Left colon (tissue), 2 donors: ENCODE results near the gene FARP1. TPM values are rescaled to one million over a fixed set of nuclear protein-coding genes. Genes with fewer than 3 reads are reported as not detected.
A peak's percentile ranks its signal among the peaks of the same experiment; 100 is the strongest.

Experiments used
- ATAC-seq: fragments of 200-7000 bp; cut with Tn5 transposase; one replicate; pipeline ENCODE4 v1.9.1; 2020; ENCODE audit warnings: mild to moderate bottlenecking, moderate library complexity
- DNase-seq, 2 donors: peaks; one replicate each; pipeline ENCODE4 v3.0.0-alpha.2; 2020
- intact Hi-C, 2 donors: fragments of 100-400 bp; cut with DNase I in 1 of 2; cut with micrococcal nuclease in 1 of 2; formaldehyde crosslinking; loops; one replicate each; pipeline versions ENCODE4 v1.11.2 to v1.14.0; 2022; cut with DNase I, micrococcal nuclease
- total RNA-seq, 2 donors: library from RNA; stranded (reverse); fragmentation: NEBNext Ultra II Directional; extraction: Animal tissue kit (Norgen Biotek cat#: 25700); gene quantifications; one replicate each; pipeline ENCODE4 v1.2.1, GENCODE V29; 2021
- donor health status: DM: no; HTN: no; CAD: no.
- donor health status: DM: yes; HTN: yes; CAD: no.

FARP1 gene
- total RNA-seq, 2 donors from 2014 or later: 38.8 to 50.3 TPM

DNA sequence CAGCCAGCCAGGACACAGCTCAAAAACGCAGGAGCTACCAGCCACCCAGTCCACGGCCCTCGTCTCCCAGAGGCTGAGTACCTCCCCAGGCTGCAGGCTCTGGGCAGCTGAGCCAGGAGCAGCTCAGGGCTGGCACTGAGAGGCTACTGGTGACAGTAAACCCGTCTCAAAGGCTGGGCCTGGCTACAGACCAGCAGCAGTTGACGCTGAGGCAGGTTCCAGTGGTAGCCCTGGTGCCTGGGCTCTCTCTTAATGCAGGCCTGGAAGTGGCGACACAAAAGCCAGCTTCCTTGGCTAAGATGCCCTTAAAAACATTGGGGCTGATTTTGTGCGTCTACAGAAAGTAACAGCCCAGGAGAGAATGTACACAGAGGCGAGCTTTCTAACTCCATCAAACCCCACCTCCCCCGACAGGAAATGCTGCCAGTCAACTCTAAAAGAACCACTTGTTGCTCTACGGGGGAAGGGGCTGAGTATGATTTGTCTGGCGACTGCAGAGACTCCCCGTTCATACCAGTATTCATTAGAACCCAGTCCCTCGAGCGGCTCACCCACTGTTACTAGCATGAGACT, 307.7 kb downstream of the FARP1 start:
- DNase-seq (no peak), ATAC-seq (no peak)
- intact Hi-C loops: no loop called here

DNA sequence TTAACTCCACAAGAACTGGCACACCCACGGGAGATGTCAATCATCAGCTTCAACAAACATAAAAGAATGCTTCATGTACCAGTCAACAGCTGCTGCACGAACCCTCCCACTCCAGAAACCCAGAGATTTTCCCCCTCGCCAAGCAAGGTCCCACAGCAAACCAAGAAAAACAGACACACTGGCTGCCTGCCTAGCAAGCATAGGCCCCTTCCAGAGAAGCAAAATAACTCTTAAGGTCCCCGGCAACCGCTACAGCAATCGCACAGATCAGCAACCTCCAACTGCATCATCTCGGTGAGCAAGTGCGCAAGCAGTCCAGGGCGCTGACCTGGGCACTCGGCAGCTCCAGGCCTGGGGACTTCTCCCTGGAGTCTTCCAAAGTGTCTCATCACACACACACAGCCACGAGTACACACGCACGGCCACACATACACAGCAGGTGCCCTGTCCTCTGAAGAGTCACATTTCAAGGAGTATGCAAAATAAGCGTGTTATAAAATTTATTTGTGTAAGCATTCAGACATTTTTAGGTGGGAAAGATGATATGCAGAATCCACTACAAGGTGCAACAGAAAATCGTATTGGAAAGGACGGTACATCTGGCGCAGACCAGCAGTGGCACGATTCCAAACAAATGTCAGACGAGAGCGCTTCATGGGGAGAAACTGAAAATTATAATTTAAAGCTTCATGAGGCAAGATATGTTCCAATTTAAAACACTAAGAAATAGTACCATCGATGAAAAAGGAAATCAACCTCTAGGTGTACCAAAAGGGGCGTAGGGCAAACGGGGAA, 309.0 kb downstream of the FARP1 start:
- ATAC-seq (no peak), DNase-seq (peak in 1 of 2 donors; percentile 53)
- intact Hi-C loops: no loop called here

DNA sequence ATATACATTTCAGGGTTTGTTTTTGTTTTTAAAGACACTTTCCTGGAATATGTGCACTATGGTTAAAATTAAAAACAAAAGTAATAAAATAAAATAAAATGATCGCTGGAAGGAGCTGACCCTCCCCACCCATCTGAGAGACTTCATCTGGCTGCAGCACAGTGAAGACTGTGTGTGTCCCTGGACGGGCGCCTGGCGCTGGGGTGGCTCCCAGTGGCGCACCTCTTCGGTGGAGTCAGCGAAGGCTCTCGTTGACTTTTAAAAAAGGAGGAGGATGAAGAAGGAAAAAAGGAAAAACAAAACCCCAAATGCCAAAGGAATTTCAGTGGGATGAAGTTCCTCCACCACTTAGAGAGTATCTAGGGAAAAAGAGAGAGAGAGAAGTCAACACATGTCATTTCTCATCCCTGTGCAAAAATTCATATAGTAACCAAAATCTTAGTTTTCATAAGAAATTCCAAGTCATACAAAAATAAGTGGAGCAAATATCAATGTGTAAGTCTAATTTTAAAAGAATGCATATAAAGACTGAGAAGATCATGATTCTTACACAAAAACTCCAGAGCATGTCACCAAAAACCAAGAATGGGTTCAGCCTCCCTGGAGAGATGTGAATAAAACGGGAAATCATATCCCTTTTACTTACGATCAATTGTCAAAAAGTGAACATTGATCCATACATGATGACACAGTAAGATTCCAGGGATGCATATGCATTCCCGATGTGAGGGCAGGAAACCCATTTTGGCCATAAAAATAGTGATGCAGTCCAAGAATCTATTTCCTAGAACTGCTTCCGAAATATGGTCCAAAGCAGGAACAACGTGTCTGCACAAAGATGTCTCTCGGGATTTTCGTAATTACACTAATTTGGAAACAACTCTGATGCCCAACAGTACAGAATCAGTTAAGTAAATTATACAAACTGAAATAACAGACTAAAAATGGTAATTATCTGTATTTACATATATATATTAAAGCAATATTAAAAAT, 310.3 kb downstream of the FARP1 start:
- ATAC-seq (no peak), DNase-seq (no peak)
- intact Hi-C loops: no loop called here

DNA sequence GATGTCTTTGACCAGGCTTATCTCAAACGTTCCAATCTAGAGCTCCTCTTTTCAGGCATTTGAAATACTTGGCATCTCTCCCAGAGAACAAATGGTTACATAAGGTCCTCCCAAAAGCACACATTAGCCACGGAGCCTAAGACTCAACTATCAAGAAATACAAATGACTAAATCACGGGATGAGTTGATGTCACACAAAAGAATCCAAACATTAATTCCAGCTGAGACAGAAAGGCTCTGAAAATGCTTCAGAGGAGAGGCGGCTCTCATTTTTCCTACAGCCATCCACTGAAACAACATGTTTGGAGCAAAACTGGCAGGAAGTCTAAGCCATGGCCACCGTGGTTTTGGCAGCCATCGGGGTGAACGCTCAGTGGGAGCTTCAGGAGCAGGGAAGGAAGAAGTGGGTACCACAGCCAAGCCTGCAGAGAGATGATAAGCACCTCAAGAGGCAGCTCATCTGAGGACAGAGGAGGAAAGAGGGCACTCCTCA, 311.5 kb downstream of the FARP1 start:
- ATAC-seq: no peak
- intact Hi-C loops: no loop called here

DNA sequence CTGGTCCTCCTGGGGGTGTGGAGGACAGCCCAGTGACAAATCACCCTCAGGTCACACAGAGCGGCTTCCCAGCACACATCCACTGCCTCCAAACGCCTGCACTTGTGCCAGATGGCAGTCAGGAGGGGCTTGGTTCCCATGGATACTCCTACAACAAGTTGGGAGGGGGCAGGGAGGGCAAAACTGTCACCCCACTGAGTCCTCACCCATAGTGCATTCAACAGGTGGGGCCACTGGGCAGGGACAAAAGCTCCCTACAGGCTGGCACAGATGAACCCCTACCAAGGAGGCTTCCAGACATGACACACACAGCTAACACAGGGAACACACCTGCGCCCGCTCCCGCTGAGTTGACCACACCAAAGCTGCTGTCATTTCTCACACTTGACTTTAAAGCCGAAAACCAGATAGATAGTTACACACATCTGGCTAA, 313.5 kb downstream of the FARP1 start:
- ATAC-seq (no peak), DNase-seq (no peak)
- intact Hi-C loops: no loop called here

More for the DNA sequence above, 311.5 kb downstream of the FARP1 start:
- DNase-seq: no peak

DNA sequence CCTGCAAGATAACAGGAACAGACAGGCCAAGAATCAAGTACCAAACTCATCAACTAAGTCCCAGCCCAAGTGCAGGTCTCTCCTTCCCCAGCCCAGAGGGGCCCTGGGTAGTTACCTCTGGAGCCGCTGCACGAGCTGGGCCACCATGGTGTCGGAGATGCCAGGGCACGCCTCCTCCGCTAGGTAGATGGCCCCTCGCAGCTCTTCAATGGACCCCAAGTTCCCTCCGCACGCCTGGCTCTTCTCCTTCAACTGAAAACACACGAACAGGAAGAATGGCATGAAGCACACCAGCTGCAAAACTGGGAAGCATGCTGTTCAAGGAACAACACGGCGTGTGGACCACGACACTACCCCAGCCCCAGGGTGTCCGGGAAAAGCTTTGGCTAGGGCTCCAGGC, 314.2 kb downstream of the FARP1 start:
- no peak for ATAC-seq
- intact Hi-C loops: no loop called here

DNA sequence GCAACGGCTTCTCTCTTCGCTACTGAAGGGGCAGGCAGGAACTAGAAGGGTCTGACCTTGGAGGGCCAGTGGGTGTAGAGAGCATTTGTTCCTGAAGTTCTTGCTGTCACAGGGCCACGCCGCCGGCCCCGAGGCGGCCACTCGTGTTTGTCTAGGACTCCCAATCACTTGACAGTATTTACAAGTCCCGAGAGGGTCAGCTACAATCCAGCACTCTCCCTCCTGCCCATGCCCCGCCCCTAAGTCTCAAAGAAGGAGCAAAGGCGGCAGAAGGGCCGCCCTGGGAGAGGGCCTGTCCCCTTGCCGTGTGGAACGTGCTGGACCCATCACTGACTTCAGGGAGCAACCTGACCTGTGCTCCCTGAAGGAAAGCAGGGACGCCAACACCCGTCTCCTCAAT, 315.5 kb downstream of the FARP1 start:
- DNase-seq: no peak
- no peak for ATAC-seq
- intact Hi-C loops: no loop called here

More for the DNA sequence above, 314.2 kb downstream of the FARP1 start:
- DNase-seq: no peak

DNA sequence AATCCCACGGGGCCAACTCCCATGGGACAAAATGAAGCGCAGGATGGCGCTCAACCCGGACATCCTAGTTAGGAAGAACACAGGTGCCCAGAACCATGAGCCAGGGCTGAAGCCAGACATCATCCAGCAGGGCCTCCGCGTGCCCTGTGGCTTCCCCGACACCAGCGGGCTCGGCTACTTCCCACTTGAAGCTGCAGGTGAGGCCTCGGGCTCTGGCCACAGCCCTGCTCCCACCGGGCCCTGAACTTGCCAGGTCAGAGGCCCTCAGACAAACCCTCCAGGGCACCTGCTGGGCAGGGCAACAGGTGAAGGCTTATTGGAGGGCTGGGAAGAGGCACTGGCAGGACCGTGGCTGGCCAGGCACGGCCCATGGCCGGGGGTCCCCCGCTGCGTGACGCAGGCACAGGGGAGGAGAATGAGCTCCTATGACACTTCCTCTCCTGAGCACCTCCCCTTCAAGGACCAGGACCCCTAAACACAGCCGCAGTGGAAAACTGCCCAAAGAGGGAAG, 316.3 kb downstream of the FARP1 start:
- no peak for DNase-seq
- intact Hi-C loops: no loop called here
- no peak for ATAC-seq

DNA sequence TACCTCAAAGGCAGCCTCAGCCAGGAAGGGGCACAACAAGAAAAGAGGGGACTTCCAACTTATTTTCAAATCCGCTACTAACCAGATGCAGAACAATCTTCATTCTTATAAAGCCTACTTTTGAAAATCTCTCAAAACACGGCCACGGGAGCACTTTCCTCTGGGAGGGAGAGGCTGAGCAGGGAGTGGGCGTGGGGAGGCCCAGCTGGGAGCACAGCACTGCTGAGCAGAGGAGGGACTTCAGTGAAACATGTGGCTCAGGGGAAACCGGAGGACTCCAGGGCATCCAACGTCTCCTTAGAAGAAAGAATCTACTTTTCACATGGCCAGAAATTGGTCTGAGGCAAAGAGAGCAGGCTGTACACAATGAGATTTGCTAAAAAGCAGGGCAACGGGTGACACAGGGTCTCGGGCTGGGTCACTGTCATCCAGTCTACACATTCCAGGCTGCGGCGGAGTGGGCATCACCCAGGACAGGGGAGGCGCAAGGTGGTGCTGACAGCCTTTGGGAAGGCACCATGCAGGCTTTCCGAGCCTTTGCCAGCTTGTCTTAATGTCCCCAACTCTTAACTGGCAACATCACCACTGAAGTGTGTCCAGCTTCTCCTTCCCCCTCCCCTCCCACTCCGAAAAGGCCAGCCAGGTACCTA, 317.0 kb downstream of the FARP1 start:
- ATAC-seq (no peak), DNase-seq (no peak)
- intact Hi-C loops: no loop called here

DNA sequence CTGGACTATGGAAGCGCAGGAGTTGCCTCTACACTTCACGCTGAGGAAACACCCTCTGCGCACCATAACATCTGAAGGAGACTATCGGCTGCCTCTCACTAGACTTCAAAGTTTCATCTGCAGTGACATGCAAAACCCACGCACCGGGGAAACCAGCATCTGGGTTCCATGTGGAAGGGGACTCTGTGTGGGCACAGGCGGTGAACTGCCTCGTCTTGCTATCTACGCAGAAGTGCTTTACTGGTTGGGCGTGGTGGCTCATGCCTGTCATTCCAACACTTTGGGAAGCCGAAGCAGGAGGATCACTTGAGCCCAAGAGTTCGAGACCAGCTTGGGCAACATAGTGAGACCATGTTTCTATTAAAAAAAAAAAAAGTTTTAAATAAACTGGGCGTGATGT, 317.6 kb downstream of the FARP1 start:
- DNase-seq: no peak
- intact Hi-C loops: no loop called here
- no peak for ATAC-seq

DNA sequence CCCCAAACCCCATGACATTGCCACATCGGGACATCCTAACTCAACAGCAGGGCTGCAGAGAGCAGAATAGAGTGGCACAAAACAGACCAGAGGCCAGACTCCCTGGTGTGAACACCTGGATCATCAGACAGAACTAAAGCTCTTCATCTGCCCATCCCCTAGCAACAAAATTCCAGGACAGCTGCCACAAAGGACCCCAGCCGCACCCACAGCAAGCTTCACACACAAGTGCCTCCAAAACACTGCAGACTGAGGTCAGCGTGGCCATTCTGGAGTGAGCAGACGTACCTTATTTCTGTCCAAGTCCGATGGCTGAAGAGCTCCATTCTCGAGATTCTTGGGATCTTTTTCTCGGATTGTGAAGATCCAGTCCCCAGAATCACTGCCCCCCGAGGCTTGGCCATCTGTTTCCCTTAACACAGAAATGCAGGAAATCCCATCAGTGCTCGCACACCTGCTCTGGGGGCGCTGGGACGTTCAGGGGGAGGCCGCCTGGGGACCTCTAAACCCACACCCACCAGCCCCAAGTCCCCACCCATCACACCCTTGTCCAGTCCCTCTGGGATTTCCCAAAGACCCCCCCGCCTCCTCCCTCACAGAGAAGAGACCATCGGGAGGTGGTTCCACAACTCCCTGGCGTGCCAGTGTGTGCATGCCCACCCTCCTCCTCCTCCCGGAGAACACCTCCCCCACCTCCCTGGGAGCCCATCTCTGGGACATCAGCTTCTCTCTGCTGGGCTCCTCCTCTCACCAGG, 318.8 kb downstream of the FARP1 start:
- intact Hi-C loops: no loop called here
- ATAC-seq: no peak
- no peak for DNase-seq

DNA sequence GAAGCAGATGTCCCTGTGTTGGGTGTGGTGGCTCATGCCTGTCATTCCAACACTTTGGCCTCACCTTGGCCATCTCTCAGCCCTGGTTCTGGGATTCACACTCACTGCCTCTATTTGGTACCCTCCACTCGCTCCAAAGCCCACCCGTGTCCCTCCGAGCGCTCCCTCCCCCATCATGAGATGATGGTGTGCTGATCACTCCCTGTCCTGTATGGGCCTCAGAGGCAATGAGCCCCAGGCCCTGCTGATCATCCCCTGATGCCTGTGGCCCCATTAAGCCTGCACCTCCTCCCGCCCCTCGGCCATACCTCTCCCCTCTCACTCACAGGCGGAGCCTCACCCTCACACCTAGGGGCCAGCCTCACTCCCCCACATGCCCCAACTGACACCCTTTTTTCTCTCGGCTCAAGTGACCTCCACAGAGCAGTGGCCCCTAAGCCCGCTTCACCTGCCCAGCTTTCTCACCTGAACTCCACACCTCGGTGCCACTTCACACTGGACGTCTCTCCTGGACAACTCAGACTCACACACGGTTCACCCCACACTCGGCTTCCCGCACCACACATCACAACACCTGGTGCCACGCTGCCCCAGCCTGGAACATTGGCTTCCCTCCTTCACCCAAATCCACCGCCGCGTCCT, 319.5 kb downstream of the FARP1 start:
- intact Hi-C loops: no loop called here
- ATAC-seq: no peak

DNA sequence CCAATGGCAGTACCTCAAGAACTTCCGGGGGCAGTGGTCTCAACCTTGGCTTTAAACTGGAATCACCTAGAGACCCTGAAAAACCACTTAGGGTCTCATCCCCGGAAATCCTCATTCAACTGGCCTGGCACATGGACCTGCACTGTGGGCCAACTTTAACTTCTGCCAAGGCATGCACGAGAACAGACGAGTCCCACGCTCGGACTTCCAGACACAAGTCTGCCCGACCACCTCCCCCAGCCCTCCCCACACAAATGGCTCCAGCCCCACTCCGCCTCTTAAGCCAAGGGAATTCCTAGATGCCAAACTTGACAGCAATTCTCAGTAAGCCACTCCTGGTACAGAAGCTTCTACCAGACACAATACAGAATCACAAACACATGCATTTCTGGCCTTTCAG, 320.1 kb downstream of the FARP1 start:
- DNase-seq: no peak
- intact Hi-C loops: no loop called here
- no peak for ATAC-seq

More for the DNA sequence above, 319.5 kb downstream of the FARP1 start:
- DNase-seq: no peak

DNA sequence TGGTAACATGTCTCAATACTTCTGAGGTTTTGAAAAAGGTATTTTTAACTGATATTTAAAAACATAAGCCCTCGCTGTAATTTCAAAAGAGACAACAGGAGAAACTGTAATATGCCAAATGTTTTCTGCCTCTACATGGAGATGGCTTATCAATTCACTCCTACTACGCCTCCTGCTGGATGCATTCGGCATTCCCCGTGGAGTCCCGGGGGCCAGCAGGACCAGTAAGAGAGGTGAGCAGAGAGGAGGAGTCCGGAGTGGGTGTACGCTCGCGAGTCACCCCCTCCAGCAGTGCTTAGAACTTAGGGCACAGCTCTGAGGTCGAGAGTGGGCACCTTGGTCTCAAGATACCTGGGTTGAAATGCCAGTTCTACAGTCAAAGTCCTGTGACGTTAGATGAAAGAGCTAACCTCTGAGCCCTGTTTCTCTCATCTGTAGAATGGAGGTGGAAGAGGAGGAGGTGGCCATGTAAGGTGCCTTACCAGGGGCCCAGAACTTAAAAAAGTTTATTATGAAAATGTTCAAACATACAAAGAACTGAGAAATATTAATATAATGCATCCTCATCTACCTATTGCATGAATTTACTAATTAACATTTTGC, 323.8 kb downstream of the FARP1 start:
- intact Hi-C loops: no loop called here
- DNase-seq (peak; percentile 24 to 59), ATAC-seq (peak; percentile 44)

DNA sequence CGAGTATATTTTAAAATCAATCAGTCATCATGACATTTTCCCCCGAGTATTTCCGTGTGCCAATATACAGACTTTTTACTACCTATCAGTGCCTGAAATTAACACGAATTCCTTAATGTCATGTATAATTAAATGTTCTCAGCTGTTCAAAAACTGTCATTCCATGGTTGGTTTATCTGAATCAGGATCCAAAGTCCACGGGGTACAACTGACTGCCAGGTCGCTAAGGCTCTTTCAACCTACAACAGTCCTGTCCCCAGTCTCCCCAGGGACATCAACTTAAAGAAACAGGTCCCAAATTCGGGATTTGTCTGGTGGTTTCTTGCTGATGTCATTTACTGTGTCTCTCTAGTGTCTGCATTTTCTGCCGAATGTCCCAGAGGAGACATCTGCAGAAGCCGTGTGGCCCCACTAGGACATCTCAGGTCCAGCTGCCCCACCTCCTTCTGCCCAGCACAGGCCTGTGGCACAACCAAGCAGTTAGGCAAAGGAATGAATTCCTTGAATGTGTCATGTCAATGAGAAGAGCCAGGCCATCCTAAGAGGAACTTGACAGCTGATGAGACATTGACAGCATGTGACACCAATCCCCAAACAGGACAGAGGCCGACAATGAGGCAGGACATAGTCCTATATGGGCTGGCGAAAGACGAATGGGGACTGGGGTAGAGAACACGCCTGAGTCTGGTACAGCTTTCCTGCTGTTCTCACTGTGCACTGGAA, 324.5 kb downstream of the FARP1 start:
- intact Hi-C loops: no loop called here
- DNase-seq (peak in 1 of 2 donors; percentile 12), ATAC-seq (peak; percentile 53)

DNA sequence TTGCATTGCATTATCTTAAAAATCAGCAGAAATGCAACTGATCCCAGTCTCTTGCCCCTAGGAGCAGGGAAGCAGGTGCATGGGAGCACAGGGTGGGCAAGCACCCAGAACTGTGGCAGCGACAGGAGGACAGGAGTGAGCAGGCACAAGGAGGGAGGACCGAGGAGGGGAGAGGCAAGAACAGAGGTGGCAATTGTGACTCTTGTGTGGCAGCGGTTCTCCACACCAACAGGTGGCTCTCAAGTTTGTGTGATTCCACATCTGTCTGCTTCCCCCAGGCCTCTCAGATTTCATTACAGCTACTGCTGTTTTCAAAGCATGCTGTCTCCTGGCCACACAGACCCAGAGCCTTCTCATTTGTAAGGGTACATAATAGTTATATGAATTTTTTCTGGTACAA, 325.5 kb downstream of the FARP1 start:
- ATAC-seq (peak; percentile 32), DNase-seq (no peak)

More for the DNA sequence above, 325.5 kb downstream of the FARP1 start:
- intact Hi-C loops: no loop called here
